Erythroblast (primary cell): ENCODE measurements around the gene PYGL.

ENCODE experiments used
- GATA1 ChIP-seq: IDR thresholded peaks from 2 replicates; pipeline ENCODE4 v1.6.1; 2011; ENCODE audit warnings: low read depth, mild to moderate bottlenecking, control low read depth, low read length, moderate library complexity
- POLR2A ChIP-seq: IDR thresholded peaks from 2 replicates; pipeline ENCODE4 v1.6.1; 2011; ENCODE audit warnings: mild to moderate bottlenecking, low read length

DNA sequence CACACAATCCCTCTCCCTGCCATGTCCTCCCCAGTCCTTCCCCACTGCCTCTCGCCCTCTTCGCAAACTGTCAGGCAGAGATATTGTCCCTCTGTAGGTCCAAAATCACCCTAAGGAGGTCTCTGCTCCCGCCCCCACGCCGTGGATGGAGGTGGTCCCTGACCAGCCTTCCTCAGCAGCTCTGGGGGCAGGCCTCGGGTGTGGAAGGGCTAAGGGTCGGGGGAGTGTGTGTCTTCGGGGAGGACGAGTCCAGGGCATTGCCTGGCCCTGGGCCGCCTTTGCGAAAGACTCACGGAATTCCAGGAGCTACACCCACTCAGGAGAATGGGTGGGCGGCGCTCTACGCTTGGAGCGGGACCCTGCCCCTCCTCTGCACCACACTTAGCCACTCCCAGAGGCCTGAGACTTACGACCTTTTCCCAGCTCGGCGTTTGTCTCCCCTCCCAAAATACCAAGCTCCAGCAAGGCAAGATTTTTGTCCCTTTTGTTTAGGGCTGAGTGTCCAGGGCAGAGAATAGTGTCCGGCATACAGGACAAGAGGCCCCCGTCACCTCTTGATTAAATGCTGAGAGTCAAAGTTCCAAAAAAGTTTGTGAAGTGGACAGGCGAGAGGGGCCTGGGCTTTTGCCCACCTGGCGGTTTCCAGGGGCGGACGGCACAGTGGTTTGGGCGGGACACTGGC is 881 bp downstream of the PYGL start:
- TF ChIP-seq POLR2A (no peak), GATA1 (no peak)
